ENCODE measurements around the gene EFCAB6. TPM values are rescaled to one million over a fixed set of nuclear protein-coding genes. Genes with fewer than 3 reads are reported as not detected.

Gene EFCAB6
- total RNA-seq, 4 donors from 2014 or later: 2.0 to 8.4 (median 5.7) TPM

- Histone ChIP-seq H3K4me3 (no peak overlapping the region), H3K27me3 (no peaks in the 10 kb centered on the region), H3K36me3 (no peaks in the 10 kb centered on the region), H3K27ac (no peak overlapping the region), H3K4me1 (no peaks in the 10 kb centered on the region), H3K9me3 (no peaks in the 10 kb centered on the region)
- DNase-seq: no peak
- intact Hi-C loops (cut with DNase I; ENCODE audit: low total_unique reads): no loop called here
- TF ChIP-seq POLR2A (IDR thresholded peaks at IDR 0.05): no peak
- TF ChIP-seq CTCF (IDR thresholded peaks at IDR 0.05): no peak
Measured at GRCh38 chr22:43693249-43693648, 118.9 kb downstream of the EFCAB6 start.

- Histone ChIP-seq H3K4me1 (no peaks in the 10 kb centered on the region), H3K36me3 (no peaks in the 10 kb centered on the region), H3K27ac (no peak overlapping the region), H3K9me3 (no peaks in the 10 kb centered on the region), H3K4me3 (no peak overlapping the region), H3K27me3 (no peaks in the 10 kb centered on the region)
- no peak for DNase-seq
- intact Hi-C loops (cut with DNase I; ENCODE audit: low total_unique reads): no loop called here
- TF ChIP-seq CTCF (IDR thresholded peaks at IDR 0.05) (no peak), POLR2A (IDR thresholded peaks at IDR 0.05) (no peak)
Measured at GRCh38 chr22:43689356-43689755, 122.7 kb downstream of the EFCAB6 start.

- Histone ChIP-seq H3K9me3 (peaks cover 0 to 4% of the 10 kb centered on the region in 2 donors), H3K4me3 (no peak overlapping the region), H3K4me1 (no peaks in the 10 kb centered on the region), H3K27ac (no peak overlapping the region), H3K36me3 (no peaks in the 10 kb centered on the region), H3K27me3 (no peaks in the 10 kb centered on the region)
- intact Hi-C loops (cut with DNase I; ENCODE audit: low total_unique reads): no loop called here
- no peak for DNase-seq
- no peak for TF ChIP-seq POLR2A (IDR thresholded peaks at IDR 0.05)
- no peak for TF ChIP-seq CTCF (IDR thresholded peaks at IDR 0.05)
Measured at GRCh38 chr22:43682851-43683250, 129.3 kb downstream of the EFCAB6 start.

GRCh38 chr22:43681731-43682360 is 130.3 kb downstream of the EFCAB6 start:
- no peaks in the 10 kb centered on the region for H3K36me3 ChIP-seq
- no peaks in the 10 kb centered on the region for H3K4me1 ChIP-seq
- H3K27ac ChIP-seq: no peak overlapping the region
- H3K27me3 ChIP-seq: no peaks in the 10 kb centered on the region
- TF ChIP-seq POLR2A (IDR thresholded peaks at IDR 0.05) (no peak), CTCF (IDR thresholded peaks at IDR 0.05) (no peak)
- no peak for DNase-seq
- intact Hi-C loops (cut with DNase I; ENCODE audit: low total_unique reads): no loop called here
- H3K4me3 ChIP-seq: no peak overlapping the region
- peaks cover 0 to 4% of the 10 kb centered on the region in 2 donors for H3K9me3 ChIP-seq

- H3K9me3 ChIP-seq: no peaks in the 10 kb centered on the region
- H3K27me3 ChIP-seq: no peaks in the 10 kb centered on the region
- H3K4me1 ChIP-seq: no peaks in the 10 kb centered on the region
- TF ChIP-seq CTCF (IDR thresholded peaks at IDR 0.05) (no peak), POLR2A (IDR thresholded peaks at IDR 0.05) (no peak)
- no peaks in the 10 kb centered on the region for H3K36me3 ChIP-seq
- no peak overlapping the region for H3K4me3 ChIP-seq
- no peak overlapping the region for H3K27ac ChIP-seq
- intact Hi-C loops (cut with DNase I; ENCODE audit: low total_unique reads): no loop called here
- DNase-seq: no peak
Measured at GRCh38 chr22:43670513-43670912, 141.6 kb downstream of the EFCAB6 start.
